Heart right ventricle (tissue), 16 donors: ENCODE data around the gene SLC35E4. TPM values are rescaled to one million over a fixed set of nuclear protein-coding genes. Genes with fewer than 3 reads are reported as not detected.

Source experiments
- ATAC-seq, 8 donors: fragments of 200-7000 bp; cut with Tn5 transposase; one replicate each; pipeline ENCODE4 v1.9.1; 2020; ENCODE audit warnings: mild to moderate bottlenecking in 8 of 8, moderate library complexity in 8 of 8, moderate number of reproducible peaks in 1 of 8
- DNase-seq, 2 donors: peaks; one replicate each; pipeline ENCODE4 v3.0.0-alpha.2; 2020
- H3K27ac ChIP-seq, 10 donors: fragments of 200-600 bp; sonication (generic) in 2 of 10; one replicate each; pipeline versions ENCODE4 v1.5.0 to v1.8.0; 2020 to 2022; ENCODE audit warnings: mild to moderate bottlenecking in 3 of 10
- H3K27me3 ChIP-seq, 7 donors: fragments of 200-600 bp; one replicate each; pipeline ENCODE4 v1.8.0; 2021 to 2022; ENCODE audit warnings: mild to moderate bottlenecking in 2 of 7
- H3K36me3 ChIP-seq, 9 donors: fragments of 200-600 bp; sonication (generic) in 1 of 9; one replicate each; pipeline versions ENCODE4 v1.5.0 to v1.8.0; 2020 to 2022; ENCODE audit warnings: mild to moderate bottlenecking in 2 of 9
- H3K4me1 ChIP-seq, 9 donors: fragments of 200-600 bp; sonication (generic) in 1 of 9; one replicate each; pipeline versions ENCODE4 v1.5.0 to v1.8.0; 2020 to 2022; ENCODE audit warnings: mild to moderate bottlenecking in 4 of 9
- H3K4me3 ChIP-seq, 10 donors: fragments of 200-600 bp; sonication (generic) in 2 of 10; one replicate each; pipeline versions ENCODE4 v1.5.0 to v1.8.0; 2020 to 2022; ENCODE audit warnings: mild to moderate bottlenecking in 7 of 10, moderate library complexity in 2 of 10
- H3K9me3 ChIP-seq, 11 donors: fragments of 200-600 bp in 10 of 11; sonication (generic) in 2 of 11; one replicate each; pipeline versions ENCODE4 v1.5.0 to v1.8.0; 2013 to 2022; ENCODE audit warnings: mild to moderate bottlenecking in 2 of 11, control low read depth in 1 of 11, moderate library complexity in 1 of 11
- WGBS, 2 donors: extraction: QIAGEN DNeasy Blood & Tissue Kit; methylation state at CpG; one replicate each; pipeline ENCODE4 v1.1.7; 2013; ENCODE audit warnings: inconsistent platforms in 1 of 2; 5-methylcytosine and 5-hydroxymethylcytosine counted together
- intact Hi-C, 10 donors: fragments of 100-400 bp; cut with DNase I; formaldehyde crosslinking; loops; one replicate each; pipeline versions ENCODE4 v1.11.1 to v1.14.2; 2022
- long read RNA-seq, 3 donors: library from polyadenylated mRNA; unstranded; transcript quantifications; one replicate each; pipeline ENCODE4 v2.0.0, GENCODE V29; 2020 to 2021
- polyA plus RNA-seq, 2 donors: library from polyadenylated mRNA; stranded (reverse); fragments of 200-250 nt; gene quantifications; one replicate each; pipeline ENCODE4 v1.2.3, GENCODE V29; 2013
- total RNA-seq, 10 donors: library from RNA; stranded (reverse); fragmentation: NEBNext Ultra II Directional in 3 of 10; extraction: Animal tissue kit (Norgen Biotek cat#: 25700) in 3 of 10; gene quantifications; one replicate each; pipeline versions ENCODE4 v1.2.1 to v1.2.4, GENCODE V29; 2021 to 2023
- TF ChIP-seq, protein P1 (sequence below), 9 donors: fragments of 200-600 bp; sonication (generic) in 2 of 9; IDR thresholded peaks; one replicate each; pipeline versions ENCODE4 v1.5.0 to v1.8.0; 2021 to 2022; ENCODE audit warnings: antibody characterized with exemption in 9 of 9, mild to moderate bottlenecking in 5 of 9, moderate library complexity in 1 of 9
- donor health status: Arrhythmogenic right ventricular cardiomyopathy.
- donor health status: ischemic (EF 13 %, LVEDD 7.1; RV severe dilation, severe dysfunction).
- donor health status: healthy with polysubstance abuse.
- donor health status: DM: no; HTN: yes; CAD: no.
- donor health status: DM: no; HTN: no; CAD: no.
- donor health status: ischemic (EF 25% LVEDD 6.9; RV normal size, moderate dysfunction).
- donor health status: ischemic (EF 25% LVEDD 5.7; RV mildly dilated, moderate dysfunction).
- donor health status: healthy.
- donor health status: DM: yes; HTN: yes; CAD: no.
- donor health status: Ischemic cardiomyopathy.
- donor health status: ischemic (EF 35%, LVEDD 5.7; RV mildly dilated, moderate dysfunction).
- donor health status: nonischemic (EF 11% LVEDD 7.7; RV severe dilation, severe dysfunction).
- donor health status: DM: yes; HTN: yes; CAD: no.
- donor health status: PGD.
- donor health status: ischemic (EF 29% LVEDD 5.4; RV normal size, mild dysfunction).
- donor health status: nonischemic (EF 23%, LVEDD 6.1; RV moderate dilation, normal function).

Gene SLC35E4, protein sequence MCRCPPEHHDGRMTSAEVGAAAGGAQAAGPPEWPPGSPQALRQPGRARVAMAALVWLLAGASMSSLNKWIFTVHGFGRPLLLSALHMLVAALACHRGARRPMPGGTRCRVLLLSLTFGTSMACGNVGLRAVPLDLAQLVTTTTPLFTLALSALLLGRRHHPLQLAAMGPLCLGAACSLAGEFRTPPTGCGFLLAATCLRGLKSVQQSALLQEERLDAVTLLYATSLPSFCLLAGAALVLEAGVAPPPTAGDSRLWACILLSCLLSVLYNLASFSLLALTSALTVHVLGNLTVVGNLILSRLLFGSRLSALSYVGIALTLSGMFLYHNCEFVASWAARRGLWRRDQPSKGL
- total RNA-seq (1 to 10 TPM; 1.8 to 6.0 (median 3.1) TPM), polyA plus RNA-seq (1 to 10 TPM; 3.3 to 3.8 TPM)
- long read RNA-seq, donor 1, transcript SLC35E4-201 (2 exons, 2,714 nt) = major isoform, 23 of 23 reads
- long read RNA-seq, donor 1, partial matches to known transcripts = 0 of 23 reads
- long read RNA-seq, donor 1, other reads (novel, unspliced or antisense) = 0 of 23 reads
- long read RNA-seq, donor 2, transcript SLC35E4-201 (2 exons, 2,714 nt) = major isoform, 13 of 14 reads
- long read RNA-seq, donor 2, partial matches to known transcripts = 0 of 14 reads
- long read RNA-seq, donor 2, other reads (novel, unspliced or antisense) = 1 of 14 reads
- long read RNA-seq, donor 3, transcript SLC35E4-201 (2 exons, 2,714 nt) = major isoform, 27 of 33 reads
- long read RNA-seq, donor 3, partial matches to known transcripts = 1 of 33 reads
- long read RNA-seq, donor 3, other reads (novel, unspliced or antisense) = 5 of 33 reads

DNA sequence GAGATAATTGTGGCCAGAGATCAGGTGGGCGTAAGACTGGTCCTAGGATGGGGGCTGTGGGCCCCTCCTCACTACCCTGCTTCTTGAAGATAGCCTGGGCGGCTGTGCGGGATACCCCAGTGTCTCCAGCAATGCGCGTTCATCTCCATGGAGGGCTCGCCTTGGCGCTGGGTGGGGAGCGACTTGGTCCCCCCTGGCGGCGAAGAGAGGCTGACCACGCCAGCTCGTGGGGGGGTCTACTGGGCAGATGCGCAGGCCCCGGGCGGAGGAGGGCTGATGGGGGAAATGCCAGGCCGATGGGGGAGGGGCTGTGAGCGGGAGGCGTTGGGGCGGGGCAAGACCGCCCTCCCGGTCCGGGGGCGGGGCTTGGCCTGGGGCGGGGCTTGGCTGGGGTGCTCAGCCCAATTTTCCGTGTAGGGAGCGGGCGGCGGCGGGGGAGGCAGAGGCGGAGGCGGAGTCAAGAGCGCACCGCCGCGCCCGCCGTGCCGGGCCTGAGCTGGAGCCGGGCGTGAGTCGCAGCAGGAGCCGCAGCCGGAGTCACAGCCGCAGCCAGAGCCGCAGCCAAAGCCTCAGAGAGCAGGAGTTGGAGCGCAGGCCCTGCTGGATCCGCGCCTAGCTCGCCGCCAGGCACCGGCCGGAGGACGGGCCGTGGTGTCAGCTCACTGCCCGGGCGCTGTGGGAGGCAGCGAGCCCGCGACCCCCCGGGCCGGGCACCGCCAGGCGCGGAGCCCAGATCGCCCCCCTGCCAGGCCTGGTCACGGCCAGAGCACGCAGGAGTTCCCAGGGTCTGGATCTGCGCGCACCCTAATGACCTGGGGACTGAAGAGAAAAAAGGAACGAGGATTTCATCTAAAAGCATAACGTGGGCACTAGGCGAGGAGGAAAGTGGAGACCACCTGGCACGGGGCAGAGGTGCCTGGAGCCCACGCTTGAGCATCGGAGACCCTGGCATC lies at the start of gene SLC35E4:
TSS of gene SLC35E4 (plus strand) at position 509 of the 953 bp plus-strand sequence. CDS start 670 bp downstream, outside the sequence.
- Histone ChIP-seq H3K36me3 (no peaks in the 10 kb centered on the region), H3K27ac (peak within 1 kb of the TSS; percentile 60 to 97 (median 90)), H3K4me1 (peaks cover 16 to 41% (median 35%) of the 10 kb centered on the region in 9 donors), H3K4me3 (peak within 1 kb of the TSS; percentile 52 to 91 (median 74)), H3K9me3 (no peaks in the 10 kb centered on the region), H3K27me3 (no peaks in the 10 kb centered on the region)
- TF ChIP-seq, protein P1, sequence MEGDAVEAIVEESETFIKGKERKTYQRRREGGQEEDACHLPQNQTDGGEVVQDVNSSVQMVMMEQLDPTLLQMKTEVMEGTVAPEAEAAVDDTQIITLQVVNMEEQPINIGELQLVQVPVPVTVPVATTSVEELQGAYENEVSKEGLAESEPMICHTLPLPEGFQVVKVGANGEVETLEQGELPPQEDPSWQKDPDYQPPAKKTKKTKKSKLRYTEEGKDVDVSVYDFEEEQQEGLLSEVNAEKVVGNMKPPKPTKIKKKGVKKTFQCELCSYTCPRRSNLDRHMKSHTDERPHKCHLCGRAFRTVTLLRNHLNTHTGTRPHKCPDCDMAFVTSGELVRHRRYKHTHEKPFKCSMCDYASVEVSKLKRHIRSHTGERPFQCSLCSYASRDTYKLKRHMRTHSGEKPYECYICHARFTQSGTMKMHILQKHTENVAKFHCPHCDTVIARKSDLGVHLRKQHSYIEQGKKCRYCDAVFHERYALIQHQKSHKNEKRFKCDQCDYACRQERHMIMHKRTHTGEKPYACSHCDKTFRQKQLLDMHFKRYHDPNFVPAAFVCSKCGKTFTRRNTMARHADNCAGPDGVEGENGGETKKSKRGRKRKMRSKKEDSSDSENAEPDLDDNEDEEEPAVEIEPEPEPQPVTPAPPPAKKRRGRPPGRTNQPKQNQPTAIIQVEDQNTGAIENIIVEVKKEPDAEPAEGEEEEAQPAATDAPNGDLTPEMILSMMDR (IDR thresholded peaks at IDR 0.05) = peak in 4 of 9 donors; percentile 6 to 42 (median 20)
- 0 to 1% methylated on average over 74 to 75 of the region's 75 CpGs for WGBS, 2 donors
- peak; percentile 94 to 98 for DNase-seq
- ATAC-seq = peak; percentile 92 to 97 (median 96)
- intact Hi-C loops = loop anchor here in 9 of 10 donors (1.0 to 10.0 kb wide), 10 partner anchors 29 to 509 kb away; partner anchors contain the start of genes DUSP18 (in 2 of the 9), PLA2G3 (in 1 of the 9) and TCN2 (in 1 of the 9)

DNA sequence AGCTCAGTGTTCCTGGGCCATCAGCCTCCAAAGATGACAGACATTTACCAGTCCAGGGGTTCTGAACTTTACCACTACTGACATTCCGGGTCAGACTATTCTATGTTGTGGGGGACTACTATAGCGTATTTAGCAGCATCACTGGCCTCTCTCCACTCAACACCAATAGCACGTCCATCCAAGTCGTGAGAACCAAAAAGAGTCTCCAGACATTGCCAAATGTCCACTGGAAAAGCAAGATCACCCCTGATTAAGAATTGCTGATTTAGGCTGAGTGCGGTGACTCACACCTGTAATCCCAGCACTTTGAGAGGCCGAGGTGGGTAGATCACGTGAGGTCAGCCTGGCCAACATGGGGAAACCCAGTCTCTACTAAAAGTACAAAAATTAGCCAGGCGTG lies 49.2 kb upstream of the SLC35E4 start:
- ATAC-seq (no peak), DNase-seq (no peak)
- 97 to 98% methylated on average over 8 of the region's 8 CpGs for WGBS, 2 donors
- Histone ChIP-seq H3K9me3 (no peaks in the 10 kb centered on the region), H3K36me3 (peaks cover 0 to 82% (median 62%) of the 10 kb centered on the region in 9 donors), H3K4me1 (peaks cover 3 to 17% (median 15%) of the 10 kb centered on the region in 9 donors), H3K27me3 (no peaks in the 10 kb centered on the region), H3K27ac (no peak overlapping the region), H3K4me3 (no peak overlapping the region)
- intact Hi-C loops = no loop called here
- TF ChIP-seq, protein P1 (IDR thresholded peaks at IDR 0.05) = no peak

DNA sequence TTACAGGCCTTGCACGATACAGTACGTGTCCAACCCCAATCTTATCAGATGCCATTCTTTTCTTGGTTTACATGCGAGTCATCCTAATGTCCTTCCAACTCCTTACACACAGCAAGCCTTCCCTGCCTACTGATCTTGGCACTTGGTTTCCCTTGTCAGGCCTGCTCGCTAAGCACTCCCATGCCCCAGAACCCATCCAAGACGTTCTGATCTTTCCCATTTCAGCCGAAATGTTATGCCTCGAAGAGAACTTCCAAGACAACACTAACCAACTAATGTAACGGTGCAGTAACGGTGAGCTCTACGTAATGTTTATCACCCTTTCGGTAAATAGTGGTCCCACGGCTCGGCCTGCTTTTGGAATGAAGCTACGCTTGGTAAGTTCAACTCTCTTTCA lies 44.4 kb upstream of the SLC35E4 start:
- Histone ChIP-seq H3K27me3 (no peaks in the 10 kb centered on the region), H3K4me3 (peak overlapping the region; percentile 51 to 94 (median 78)), H3K27ac (peak overlapping the region in 9 of 10 donors; percentile 41 to 92 (median 81)), H3K9me3 (no peaks in the 10 kb centered on the region), H3K36me3 (peaks cover 0 to 35% (median 25%) of the 10 kb centered on the region in 9 donors), H3K4me1 (peaks cover 3 to 21% (median 19%) of the 10 kb centered on the region in 9 donors)
- intact Hi-C loops = no loop called here
- TF ChIP-seq, protein P1 (IDR thresholded peaks at IDR 0.05) = no peak
- ATAC-seq (no peak), DNase-seq (no peak)
- WGBS, 2 donors = 2% methylated on average over 14 of the region's 14 CpGs
